ENCODE results near the gene ADNP2. TPM values are rescaled to one million over a fixed set of nuclear protein-coding genes. Genes with fewer than 3 reads are reported as not detected.

The ADNP2 gene
- total RNA-seq, 1 experiment from 2014 or later: 40.5 TPM

GRCh38 chr18:80133124-80133523, 24.1 kb downstream of the ADNP2 start:
- no peak overlapping the region for H3K4me3 ChIP-seq (ENCODE audit: low read depth in 2 of 2, low read length in 2 of 2)
- H3K27ac ChIP-seq (ENCODE audit: low read length): no peak overlapping the region
- no peaks in the 10 kb centered on the region for H3K9me3 ChIP-seq (ENCODE audit: control insufficient read depth, insufficient read depth, low read depth, low read length)
- peaks cover 14% of the 10 kb centered on the region for H3K36me3 ChIP-seq (ENCODE audit: control insufficient read depth, insufficient read depth, low read length)
- H3K4me1 ChIP-seq (ENCODE audit: control insufficient read depth, insufficient read depth, low read length): no peaks in the 10 kb centered on the region
- no peak for ATAC-seq
- in situ Hi-C loops (cut with HindIII; ENCODE audit: low pct_unique_long_range_greater_than_20kb, low sequenced_read_pairs) (no loop called here), intact Hi-C loops (cut with micrococcal nuclease; ENCODE audit: unreplicated experiment) (no loop called here)
- ChIA-PET POLR2A (no interaction called here), CTCF (no interaction called here)
- DNase-seq (ENCODE audit: low read depth, low spot score): no peak
- no peaks in the 10 kb centered on the region for H3K27me3 ChIP-seq (ENCODE audit: control insufficient read depth, insufficient read depth, low read length)
- TF ChIP-seq POLR2AphosphoS5 (IDR thresholded peaks at IDR 0.05; ENCODE audit: low read depth, low read length): no peak
- TF ChIP-seq TCF7L2 (IDR thresholded peaks at IDR 0.05; ENCODE audit: low read depth, low read length): no peak
- TF ChIP-seq SIN3A (IDR thresholded peaks at IDR 0.05; ENCODE audit: borderline replicate concordance, insufficient read depth, low read depth, low read length): no peak
- TF ChIP-seq, protein P1, sequence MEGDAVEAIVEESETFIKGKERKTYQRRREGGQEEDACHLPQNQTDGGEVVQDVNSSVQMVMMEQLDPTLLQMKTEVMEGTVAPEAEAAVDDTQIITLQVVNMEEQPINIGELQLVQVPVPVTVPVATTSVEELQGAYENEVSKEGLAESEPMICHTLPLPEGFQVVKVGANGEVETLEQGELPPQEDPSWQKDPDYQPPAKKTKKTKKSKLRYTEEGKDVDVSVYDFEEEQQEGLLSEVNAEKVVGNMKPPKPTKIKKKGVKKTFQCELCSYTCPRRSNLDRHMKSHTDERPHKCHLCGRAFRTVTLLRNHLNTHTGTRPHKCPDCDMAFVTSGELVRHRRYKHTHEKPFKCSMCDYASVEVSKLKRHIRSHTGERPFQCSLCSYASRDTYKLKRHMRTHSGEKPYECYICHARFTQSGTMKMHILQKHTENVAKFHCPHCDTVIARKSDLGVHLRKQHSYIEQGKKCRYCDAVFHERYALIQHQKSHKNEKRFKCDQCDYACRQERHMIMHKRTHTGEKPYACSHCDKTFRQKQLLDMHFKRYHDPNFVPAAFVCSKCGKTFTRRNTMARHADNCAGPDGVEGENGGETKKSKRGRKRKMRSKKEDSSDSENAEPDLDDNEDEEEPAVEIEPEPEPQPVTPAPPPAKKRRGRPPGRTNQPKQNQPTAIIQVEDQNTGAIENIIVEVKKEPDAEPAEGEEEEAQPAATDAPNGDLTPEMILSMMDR (IDR thresholded peaks at IDR 0.05): no peak
- TF ChIP-seq, protein P2, sequence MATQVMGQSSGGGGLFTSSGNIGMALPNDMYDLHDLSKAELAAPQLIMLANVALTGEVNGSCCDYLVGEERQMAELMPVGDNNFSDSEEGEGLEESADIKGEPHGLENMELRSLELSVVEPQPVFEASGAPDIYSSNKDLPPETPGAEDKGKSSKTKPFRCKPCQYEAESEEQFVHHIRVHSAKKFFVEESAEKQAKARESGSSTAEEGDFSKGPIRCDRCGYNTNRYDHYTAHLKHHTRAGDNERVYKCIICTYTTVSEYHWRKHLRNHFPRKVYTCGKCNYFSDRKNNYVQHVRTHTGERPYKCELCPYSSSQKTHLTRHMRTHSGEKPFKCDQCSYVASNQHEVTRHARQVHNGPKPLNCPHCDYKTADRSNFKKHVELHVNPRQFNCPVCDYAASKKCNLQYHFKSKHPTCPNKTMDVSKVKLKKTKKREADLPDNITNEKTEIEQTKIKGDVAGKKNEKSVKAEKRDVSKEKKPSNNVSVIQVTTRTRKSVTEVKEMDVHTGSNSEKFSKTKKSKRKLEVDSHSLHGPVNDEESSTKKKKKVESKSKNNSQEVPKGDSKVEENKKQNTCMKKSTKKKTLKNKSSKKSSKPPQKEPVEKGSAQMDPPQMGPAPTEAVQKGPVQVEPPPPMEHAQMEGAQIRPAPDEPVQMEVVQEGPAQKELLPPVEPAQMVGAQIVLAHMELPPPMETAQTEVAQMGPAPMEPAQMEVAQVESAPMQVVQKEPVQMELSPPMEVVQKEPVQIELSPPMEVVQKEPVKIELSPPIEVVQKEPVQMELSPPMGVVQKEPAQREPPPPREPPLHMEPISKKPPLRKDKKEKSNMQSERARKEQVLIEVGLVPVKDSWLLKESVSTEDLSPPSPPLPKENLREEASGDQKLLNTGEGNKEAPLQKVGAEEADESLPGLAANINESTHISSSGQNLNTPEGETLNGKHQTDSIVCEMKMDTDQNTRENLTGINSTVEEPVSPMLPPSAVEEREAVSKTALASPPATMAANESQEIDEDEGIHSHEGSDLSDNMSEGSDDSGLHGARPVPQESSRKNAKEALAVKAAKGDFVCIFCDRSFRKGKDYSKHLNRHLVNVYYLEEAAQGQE (IDR thresholded peaks at IDR 0.05; ENCODE audit: insufficient read depth in 1 of 2, low read depth in 2 of 2, low read length in 1 of 2): no peak
- BruUV-seq (replicated peaks): no TSS peak

GRCh38 chr18:80135136-80135535, 26.1 kb downstream of the ADNP2 start:
- TF ChIP-seq, protein P2 (IDR thresholded peaks at IDR 0.05; ENCODE audit: insufficient read depth in 1 of 2, low read depth in 2 of 2, low read length in 1 of 2): no peak
- TF ChIP-seq, protein P1 (IDR thresholded peaks at IDR 0.05): no peak
- no peak for TF ChIP-seq TCF7L2 (IDR thresholded peaks at IDR 0.05; ENCODE audit: low read depth, low read length)
- TF ChIP-seq POLR2AphosphoS5 (IDR thresholded peaks at IDR 0.05; ENCODE audit: low read depth, low read length): no peak
- TF ChIP-seq SIN3A (IDR thresholded peaks at IDR 0.05; ENCODE audit: borderline replicate concordance, insufficient read depth, low read depth, low read length): no peak
- no peak overlapping the region for H3K27ac ChIP-seq (ENCODE audit: low read length)
- no peaks in the 10 kb centered on the region for H3K27me3 ChIP-seq (ENCODE audit: control insufficient read depth, insufficient read depth, low read length)
- ChIA-PET CTCF (no interaction called here), POLR2A (no interaction called here)
- no peaks in the 10 kb centered on the region for H3K9me3 ChIP-seq (ENCODE audit: control insufficient read depth, insufficient read depth, low read depth, low read length)
- BruUV-seq (replicated peaks): no TSS peak
- in situ Hi-C loops (cut with HindIII; ENCODE audit: low pct_unique_long_range_greater_than_20kb, low sequenced_read_pairs) (no loop called here), intact Hi-C loops (cut with micrococcal nuclease; ENCODE audit: unreplicated experiment) (no loop called here)
- H3K4me3 ChIP-seq (ENCODE audit: low read depth in 2 of 2, low read length in 2 of 2): no peak overlapping the region
- H3K4me1 ChIP-seq (ENCODE audit: control insufficient read depth, insufficient read depth, low read length): no peaks in the 10 kb centered on the region
- H3K36me3 ChIP-seq (ENCODE audit: control insufficient read depth, insufficient read depth, low read length): peaks cover 21% of the 10 kb centered on the region
- DNase-seq (ENCODE audit: low read depth, low spot score): no peak
- ATAC-seq: no peak
